ENCODE results near the gene CCDC82.

CCDC82 gene

DNA sequence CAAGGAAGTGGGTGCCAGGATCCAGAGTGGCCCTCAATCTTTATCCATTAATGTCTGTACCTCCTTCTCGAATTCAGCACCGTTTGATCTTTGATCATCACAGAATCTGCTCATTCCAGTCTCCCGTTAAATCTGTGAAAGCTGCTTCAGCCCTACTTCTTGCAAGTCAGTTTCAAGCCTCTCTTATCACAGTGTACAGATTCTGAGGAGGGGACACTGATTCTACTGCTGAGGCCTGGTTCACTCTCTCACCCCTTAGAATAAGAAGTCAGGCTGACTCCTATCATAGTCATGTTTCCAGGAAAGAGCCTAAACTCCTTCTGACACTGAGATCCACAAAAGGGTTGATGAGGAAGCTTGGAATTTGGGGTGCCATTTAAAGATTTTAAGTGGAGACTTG, 85.7 kb downstream of the CCDC82 start:
- H3K36me3 Mint-ChIP-seq (ENCODE audit: insufficient read depth), result no peaks in the 10 kb centered on the region
- peaks cover 30% of the 10 kb centered on the region in 2 donors for H3K4me1 Mint-ChIP-seq (ENCODE audit: low read depth in 2 of 2)
- DNase-seq (no peak), ATAC-seq (replicated peaks) (no peak)
- H3K27ac Mint-ChIP-seq, result peak overlapping the region; percentile 10 to 52
- H3K4me3 Mint-ChIP-seq, result no peak overlapping the region
- H3K9me3 Mint-ChIP-seq, result no peaks in the 10 kb centered on the region
- H3K27me3 Mint-ChIP-seq, result no peaks in the 10 kb centered on the region

- H3K27me3 Mint-ChIP-seq, result no peaks in the 10 kb centered on the region
- H3K36me3 Mint-ChIP-seq (ENCODE audit: insufficient read depth), result no peaks in the 10 kb centered on the region
- ATAC-seq (replicated peaks) (no peak), DNase-seq (no peak)
- H3K27ac Mint-ChIP-seq, result no peak overlapping the region
- peaks cover 31 to 32% of the 10 kb centered on the region in 2 donors for H3K4me1 Mint-ChIP-seq (ENCODE audit: low read depth in 2 of 2)
- no peaks in the 10 kb centered on the region for H3K9me3 Mint-ChIP-seq
- H3K4me3 Mint-ChIP-seq, result no peak overlapping the region
Observed at GRCh38 chr11:96303064-96303463, 86.6 kb downstream of the CCDC82 start.

All from effector memory CD8-positive, alpha-beta T cell (primary cell).